PC-9 (cell line): ENCODE results near the gene SLC66A2.

Source experiments
- CTCF ChIP-seq: fragments of 200-600 bp; sonication (generic); conservative IDR thresholded peaks from 2 replicates; pipeline ENCODE4 v1.6.1; 2017; ENCODE audit warnings: mixed run types, antibody characterized with exemption, mild to moderate bottlenecking, moderate library complexity
- EZH2 ChIP-seq: fragments of 200-600 bp; sonication (generic); IDR thresholded peaks from 2 replicates; pipeline ENCODE4 v1.8.0; 2017; ENCODE audit warnings: antibody characterized with exemption, low read depth

GRCh38 chr18:79875531-79875919 lies 75.9 kb downstream of the SLC66A2 start:
- TF ChIP-seq CTCF (no peak), EZH2 (no peak)
